ENCODE results near the gene SUFU.

- TF ChIP-seq CTCF (IDR thresholded peaks at IDR 0.05) (no peak), POLR2A (IDR thresholded peaks at IDR 0.05) (no peak)
Measured at GRCh38 chr10:102601639-102602038, 97.9 kb downstream of the SUFU start.

Data from Peyer's patch (tissue), 4 donors.